ENCODE measurements around the gene FTCD. TPM values are rescaled to one million over a fixed set of nuclear protein-coding genes. Genes with fewer than 3 reads are reported as not detected.

The FTCD gene
- total and polyA plus RNA-seq, 5 experiments from 2014 or later, result 2.1 to 2.2 TPM; not detected in 3

DNA sequence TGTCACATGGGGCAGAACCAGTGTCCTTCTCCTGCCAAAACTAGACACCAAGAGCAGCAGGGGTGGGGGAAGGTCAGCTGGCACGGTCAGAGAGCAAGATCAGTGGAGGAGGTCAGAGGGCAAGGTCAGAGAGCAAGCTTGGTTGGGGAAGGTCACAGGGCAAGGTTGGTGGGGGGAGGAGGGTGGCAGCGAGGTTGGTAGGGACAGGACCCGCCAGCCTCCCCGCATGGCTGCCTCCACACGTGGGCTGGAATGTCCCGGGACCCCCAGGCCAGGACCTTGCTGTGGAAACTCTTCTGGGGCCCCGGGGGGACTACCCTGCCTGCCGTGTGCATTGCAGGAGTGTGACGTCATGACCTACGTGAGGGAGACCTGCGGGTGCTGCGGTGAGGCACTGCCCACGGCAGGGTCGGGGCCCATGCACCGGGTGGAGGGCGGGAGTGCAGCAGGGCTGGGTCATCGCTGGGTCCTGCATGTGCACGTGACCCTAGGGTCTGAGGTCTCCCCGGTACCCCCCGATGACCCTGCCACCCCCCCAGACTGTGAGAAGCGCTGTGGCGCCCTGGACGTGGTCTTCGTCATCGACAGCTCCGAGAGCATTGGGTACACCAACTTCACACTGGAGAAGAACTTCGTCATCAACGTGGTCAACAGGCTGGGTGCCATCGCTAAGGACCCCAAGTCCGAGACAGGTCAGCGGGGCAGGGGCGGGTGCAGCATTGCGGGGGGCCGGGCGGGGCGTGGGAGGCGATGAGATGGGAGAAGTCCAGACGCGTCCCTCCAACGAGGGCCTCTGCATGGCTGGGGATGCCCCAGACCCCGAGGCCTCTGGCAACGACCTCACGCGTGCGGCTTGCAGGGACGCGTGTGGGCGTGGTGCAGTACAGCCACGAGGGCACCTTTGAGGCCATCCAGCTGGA, 30.2 kb downstream of the FTCD start:
- Mint-ChIP-seq H3K9me3 (no peaks in the 10 kb centered on the region), H3K27ac (no peak overlapping the region), H3K27me3 (no peaks in the 10 kb centered on the region), H3K36me3 (peaks cover 0 to 8% (median 2%) of the 10 kb centered on the region in 3 donors), H3K4me3 (no peak overlapping the region), H3K4me1 (peaks cover 0 to 2% (median under 1%) of the 10 kb centered on the region in 4 donors)
- POLR2A ChIA-PET, result no interaction called here
- DNase-seq (peak in 3 of 10 donors; percentile 5 to 57 (median 13)), ATAC-seq (no peak)

DNA sequence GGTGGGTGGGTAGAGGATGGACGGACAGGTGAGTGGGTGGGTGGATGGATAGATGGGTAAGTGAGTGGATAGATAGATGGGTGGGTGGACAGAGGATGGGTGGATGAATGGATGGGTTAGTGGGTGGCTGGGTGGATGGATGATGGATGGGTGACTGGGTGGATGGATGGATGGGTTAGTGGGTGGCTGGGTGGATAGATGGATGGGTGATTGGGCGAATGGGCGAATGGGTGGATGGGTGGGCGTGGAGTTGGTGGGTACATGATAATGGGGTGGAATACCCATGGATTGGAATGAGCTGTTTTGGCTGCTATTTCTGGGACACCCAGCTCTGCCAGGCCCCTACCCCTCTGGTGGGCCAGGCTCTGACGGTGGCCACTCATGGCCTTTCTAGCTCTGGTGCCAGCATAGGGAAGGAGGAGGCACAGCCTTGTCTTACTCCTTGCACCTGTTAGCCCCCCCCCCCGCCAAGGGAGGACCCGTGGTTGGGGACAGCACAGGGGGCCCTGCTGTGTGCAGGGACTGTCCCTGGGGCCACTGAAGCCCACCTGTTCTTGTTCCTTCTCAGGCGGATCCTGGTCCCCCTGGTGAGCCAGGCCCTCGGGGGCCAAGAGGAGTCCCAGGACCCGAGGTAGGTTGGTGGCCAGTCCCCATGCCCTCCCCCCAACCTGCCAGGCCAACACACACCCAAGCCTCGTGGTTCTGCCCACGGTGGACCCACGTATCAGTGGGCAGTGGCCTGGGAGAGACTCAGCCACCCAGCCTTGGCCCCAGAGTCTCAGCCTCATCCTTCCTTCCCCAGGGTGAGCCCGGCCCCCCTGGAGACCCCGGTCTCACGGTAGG, 31.1 kb downstream of the FTCD start:
- POLR2A ChIA-PET, result no interaction called here
- DNase-seq (peak in 1 of 10 donors; percentile 7), ATAC-seq (no peak)
- Mint-ChIP-seq H3K36me3 (peaks cover 0 to 8% (median 2%) of the 10 kb centered on the region in 3 donors), H3K27me3 (no peaks in the 10 kb centered on the region), H3K4me1 (peaks cover 0 to 2% (median under 1%) of the 10 kb centered on the region in 4 donors), H3K27ac (peak overlapping the region in 1 of 10 donors; percentile 5), H3K4me3 (no peak overlapping the region), H3K9me3 (no peaks in the 10 kb centered on the region)

GRCh38 chr21:46122758-46123683, 32.4 kb downstream of the FTCD start:
- POLR2A ChIA-PET, result no interaction called here
- H3K9me3 Mint-ChIP-seq, result no peaks in the 10 kb centered on the region
- no peak for ATAC-seq
- DNase-seq, result peak in 1 of 10 donors; percentile 2
- H3K36me3 Mint-ChIP-seq, result peaks cover 0 to 8% (median 2%) of the 10 kb centered on the region in 3 donors
- peak overlapping the region in 1 of 10 donors; percentile 5 for H3K27ac Mint-ChIP-seq
- no peaks in the 10 kb centered on the region for H3K27me3 Mint-ChIP-seq
- peaks cover 0 to 2% (median under 1%) of the 10 kb centered on the region in 4 donors for H3K4me1 Mint-ChIP-seq
- no peak overlapping the region for H3K4me3 Mint-ChIP-seq

- no peaks in the 10 kb centered on the region for H3K9me3 Mint-ChIP-seq
- peaks cover 0 to 2% (median 0%) of the 10 kb centered on the region in 4 donors for H3K4me1 Mint-ChIP-seq
- H3K4me3 Mint-ChIP-seq, result no peak overlapping the region
- POLR2A ChIA-PET, result no interaction called here
- H3K27ac Mint-ChIP-seq, result peak overlapping the region in 1 of 10 donors; percentile 76
- H3K27me3 Mint-ChIP-seq, result no peaks in the 10 kb centered on the region
- ATAC-seq (no peak), DNase-seq (peak in 2 of 10 donors; percentile 0 to 42)
- H3K36me3 Mint-ChIP-seq, result peaks cover 0 to 8% (median 2%) of the 10 kb centered on the region in 3 donors
Observed at GRCh38 chr21:46122237-46122671, 33.1 kb downstream of the FTCD start.

- Mint-ChIP-seq H3K9me3 (no peaks in the 10 kb centered on the region), H3K4me3 (no peak overlapping the region), H3K4me1 (peaks cover 0 to 2% (median 0%) of the 10 kb centered on the region in 4 donors), H3K27me3 (no peaks in the 10 kb centered on the region), H3K27ac (peak overlapping the region in 1 of 10 donors; percentile 76), H3K36me3 (peaks cover 0 to 11% (median 2%) of the 10 kb centered on the region in 3 donors)
- POLR2A ChIA-PET, result no interaction called here
- no peak for ATAC-seq
- peak in 3 of 10 donors; percentile 4 to 59 (median 15) for DNase-seq
Observed at GRCh38 chr21:46121286-46122221, 33.8 kb downstream of the FTCD start.

GRCh38 chr21:46120301-46121285, 34.8 kb downstream of the FTCD start:
- ATAC-seq (no peak), DNase-seq (peak in 3 of 10 donors; percentile 3 to 58 (median 14))
- no peaks in the 10 kb centered on the region for H3K27me3 Mint-ChIP-seq
- H3K27ac Mint-ChIP-seq, result no peak overlapping the region
- no peaks in the 10 kb centered on the region for H3K9me3 Mint-ChIP-seq
- H3K4me1 Mint-ChIP-seq, result peaks cover 0 to 2% (median 0%) of the 10 kb centered on the region in 4 donors
- H3K4me3 Mint-ChIP-seq, result no peak overlapping the region
- POLR2A ChIA-PET, result no interaction called here
- H3K36me3 Mint-ChIP-seq, result peaks cover 0 to 12% (median 2%) of the 10 kb centered on the region in 3 donors

DNA sequence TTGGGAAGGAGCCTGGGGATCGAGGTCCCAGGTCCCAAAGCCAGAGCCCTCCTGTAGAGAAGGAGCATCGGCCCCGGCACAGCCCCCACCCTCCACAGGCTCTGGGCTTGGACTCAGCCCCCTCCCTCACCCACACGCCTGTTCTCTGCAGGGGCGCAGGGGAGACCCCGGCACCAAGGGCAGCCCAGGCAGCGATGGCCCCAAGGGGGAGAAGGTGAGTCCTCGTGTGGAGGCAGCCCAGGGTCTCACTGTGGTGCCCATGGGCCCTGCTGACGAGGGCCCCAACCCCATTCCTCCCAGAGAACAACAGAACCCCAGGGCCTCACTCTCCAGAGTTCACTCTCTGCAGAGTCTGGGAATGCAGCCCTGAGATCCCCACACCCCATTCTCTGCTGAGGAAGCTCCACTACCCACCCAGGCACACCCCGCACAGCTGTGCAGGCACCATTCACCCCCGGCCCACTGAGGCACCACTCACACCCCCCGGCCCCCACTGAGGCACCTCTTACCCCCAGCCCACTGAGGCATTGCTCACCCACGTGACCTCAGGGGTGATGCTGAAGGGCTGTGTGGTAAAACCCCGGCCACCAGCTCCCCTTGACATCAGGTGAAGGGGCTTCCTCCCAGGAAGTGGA, 35.6 kb downstream of the FTCD start:
- peaks cover 0 to 3% (median 0%) of the 10 kb centered on the region in 9 donors for H3K9me3 Mint-ChIP-seq
- H3K27ac Mint-ChIP-seq, result no peak overlapping the region
- no peak for ATAC-seq
- no peak overlapping the region for H3K4me3 Mint-ChIP-seq
- peaks cover 0 to 15% (median 3%) of the 10 kb centered on the region in 3 donors for H3K36me3 Mint-ChIP-seq
- no peaks in the 10 kb centered on the region for H3K27me3 Mint-ChIP-seq
- peak in 3 of 10 donors; percentile 3 to 56 (median 3) for DNase-seq
- peaks cover 0 to 2% (median 0%) of the 10 kb centered on the region in 4 donors for H3K4me1 Mint-ChIP-seq
- POLR2A ChIA-PET, result no interaction called here

- POLR2A ChIA-PET, result no interaction called here
- Mint-ChIP-seq H3K4me3 (no peak overlapping the region), H3K36me3 (peaks cover 0 to 19% (median 9%) of the 10 kb centered on the region in 3 donors), H3K4me1 (peaks cover 0 to 2% (median 0%) of the 10 kb centered on the region in 4 donors), H3K27me3 (no peaks in the 10 kb centered on the region), H3K27ac (peak overlapping the region in 1 of 10 donors; percentile 27), H3K9me3 (peaks cover 0 to 3% (median 0%) of the 10 kb centered on the region in 9 donors)
- ATAC-seq, result no peak
- DNase-seq, result peak in 2 of 10 donors; percentile 2 to 59
Observed at GRCh38 chr21:46119144-46119636, 36.2 kb downstream of the FTCD start.

DNA sequence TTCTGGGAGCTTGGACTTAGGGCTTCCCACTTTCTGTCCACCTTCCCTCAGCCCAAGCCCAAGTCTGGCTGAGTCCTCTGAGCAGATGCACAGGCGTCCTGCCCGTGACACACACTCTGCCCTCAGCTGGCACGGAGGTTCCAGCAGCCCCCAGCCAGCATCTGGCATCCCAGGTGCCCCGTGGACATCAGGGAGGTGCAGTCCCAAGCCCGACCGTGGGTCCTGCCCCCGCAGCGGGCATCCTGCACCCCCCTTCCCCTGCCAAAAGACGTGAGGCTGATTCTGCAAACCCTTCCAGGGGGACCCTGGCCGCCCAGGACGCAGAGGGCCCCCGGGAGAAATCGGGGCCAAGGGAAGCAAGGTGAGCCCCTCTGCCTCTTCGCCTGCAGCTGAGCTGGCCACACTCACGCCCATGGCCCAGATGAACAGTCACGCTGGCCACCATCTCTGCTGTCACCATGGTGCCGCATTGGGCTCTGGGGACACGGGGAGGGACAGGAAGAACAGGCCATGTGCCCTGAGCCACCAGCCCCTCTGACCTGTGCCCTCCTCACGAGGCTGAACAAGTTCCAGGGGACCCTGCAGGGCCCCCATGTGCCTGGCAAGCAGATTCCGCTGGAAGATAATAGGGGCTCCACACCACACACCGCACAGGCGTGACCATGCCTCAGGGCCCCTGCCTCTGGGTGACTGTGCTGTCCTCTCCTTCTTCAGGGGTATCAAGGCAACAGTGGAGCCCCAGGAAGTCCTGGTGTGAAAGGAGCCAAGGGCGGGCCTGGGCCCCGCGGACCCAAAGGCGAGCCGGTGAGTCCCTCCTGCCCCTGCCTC, 36.8 kb downstream of the FTCD start:
- Mint-ChIP-seq H3K36me3 (peaks cover 0 to 23% (median 14%) of the 10 kb centered on the region in 3 donors), H3K4me1 (peaks cover 0 to 2% (median 0%) of the 10 kb centered on the region in 4 donors), H3K27me3 (no peaks in the 10 kb centered on the region), H3K4me3 (no peak overlapping the region), H3K9me3 (peaks cover 0 to 3% (median 0%) of the 10 kb centered on the region in 9 donors), H3K27ac (no peak overlapping the region)
- DNase-seq, result peak in 2 of 10 donors; percentile 2 to 53
- ATAC-seq, result no peak
- POLR2A ChIA-PET, result no interaction called here

Measured in naive thymus-derived CD8-positive, alpha-beta T cell (primary cell).